Epithelial cell of esophagus (primary cell): ENCODE results near the gene CAPN10.

ENCODE experiments used
- DNase-seq: peaks from one replicate; pipeline ENCODE4 v3.0.0; 2010; ENCODE audit warnings: low read depth
- H3K4me3 ChIP-seq: 2 replicates; pipeline ENCODE4 v1.5.1; 2011; ENCODE audit warnings: mild to moderate bottlenecking, low read length, control low read depth
- TF ChIP-seq, protein P1 (sequence below): IDR thresholded peaks from 2 replicates; pipeline ENCODE4 v1.5.1; 2011; ENCODE audit warnings: low read depth, mild to moderate bottlenecking, low read length, control low read depth, inconsistent platforms; ENCODE audit not compliant: insufficient read depth; ENCODE audit errors: missing control alignments

CAPN10 gene

DNA sequence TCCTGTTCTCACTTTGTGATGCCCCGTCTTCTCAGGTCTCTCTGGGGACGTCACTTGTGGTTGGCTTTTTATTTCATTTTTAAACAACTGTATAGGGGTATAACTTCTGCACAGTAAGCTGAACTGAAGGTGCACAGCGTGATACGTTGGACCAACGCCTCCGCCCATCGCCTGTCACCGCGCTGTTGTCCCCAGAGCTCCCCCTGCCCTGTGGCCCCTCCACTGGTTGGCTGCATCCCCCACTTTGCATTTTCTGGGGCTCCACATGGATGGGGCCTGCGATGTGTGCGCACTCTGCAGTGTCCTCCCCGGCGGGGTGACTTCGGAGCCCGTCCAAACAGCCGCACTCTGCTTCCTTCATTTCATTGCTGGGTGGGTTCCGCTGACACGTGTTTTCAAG, 53.0 kb downstream of the CAPN10 start:
- TF ChIP-seq, protein P1, sequence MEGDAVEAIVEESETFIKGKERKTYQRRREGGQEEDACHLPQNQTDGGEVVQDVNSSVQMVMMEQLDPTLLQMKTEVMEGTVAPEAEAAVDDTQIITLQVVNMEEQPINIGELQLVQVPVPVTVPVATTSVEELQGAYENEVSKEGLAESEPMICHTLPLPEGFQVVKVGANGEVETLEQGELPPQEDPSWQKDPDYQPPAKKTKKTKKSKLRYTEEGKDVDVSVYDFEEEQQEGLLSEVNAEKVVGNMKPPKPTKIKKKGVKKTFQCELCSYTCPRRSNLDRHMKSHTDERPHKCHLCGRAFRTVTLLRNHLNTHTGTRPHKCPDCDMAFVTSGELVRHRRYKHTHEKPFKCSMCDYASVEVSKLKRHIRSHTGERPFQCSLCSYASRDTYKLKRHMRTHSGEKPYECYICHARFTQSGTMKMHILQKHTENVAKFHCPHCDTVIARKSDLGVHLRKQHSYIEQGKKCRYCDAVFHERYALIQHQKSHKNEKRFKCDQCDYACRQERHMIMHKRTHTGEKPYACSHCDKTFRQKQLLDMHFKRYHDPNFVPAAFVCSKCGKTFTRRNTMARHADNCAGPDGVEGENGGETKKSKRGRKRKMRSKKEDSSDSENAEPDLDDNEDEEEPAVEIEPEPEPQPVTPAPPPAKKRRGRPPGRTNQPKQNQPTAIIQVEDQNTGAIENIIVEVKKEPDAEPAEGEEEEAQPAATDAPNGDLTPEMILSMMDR, result no peak
- H3K4me3 ChIP-seq, result no peak overlapping the region
- DNase-seq, result no peak

DNA sequence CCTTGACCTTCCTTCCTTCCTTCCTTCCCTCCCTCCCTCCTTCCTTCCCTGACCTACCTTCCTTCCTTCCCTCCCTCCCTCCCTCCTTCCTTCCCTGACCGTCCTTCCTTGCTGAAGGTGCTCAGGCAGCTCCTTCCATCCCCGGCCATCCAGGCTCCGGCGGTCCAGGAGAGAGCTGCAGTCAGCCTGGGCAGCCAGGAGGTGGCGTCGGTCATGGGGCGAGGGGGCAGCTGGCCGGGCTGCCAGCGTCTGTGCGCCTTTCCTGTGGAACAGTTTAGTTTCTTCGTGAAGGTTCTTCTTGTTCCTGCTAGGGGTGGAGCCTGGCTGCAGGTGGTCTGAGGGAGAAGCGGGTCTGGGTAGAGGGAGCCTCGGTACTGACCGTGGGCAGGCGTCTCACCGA, 54.4 kb downstream of the CAPN10 start:
- TF ChIP-seq, protein P1, result no peak
- H3K4me3 ChIP-seq, result no peak overlapping the region
- no peak for DNase-seq

DNA sequence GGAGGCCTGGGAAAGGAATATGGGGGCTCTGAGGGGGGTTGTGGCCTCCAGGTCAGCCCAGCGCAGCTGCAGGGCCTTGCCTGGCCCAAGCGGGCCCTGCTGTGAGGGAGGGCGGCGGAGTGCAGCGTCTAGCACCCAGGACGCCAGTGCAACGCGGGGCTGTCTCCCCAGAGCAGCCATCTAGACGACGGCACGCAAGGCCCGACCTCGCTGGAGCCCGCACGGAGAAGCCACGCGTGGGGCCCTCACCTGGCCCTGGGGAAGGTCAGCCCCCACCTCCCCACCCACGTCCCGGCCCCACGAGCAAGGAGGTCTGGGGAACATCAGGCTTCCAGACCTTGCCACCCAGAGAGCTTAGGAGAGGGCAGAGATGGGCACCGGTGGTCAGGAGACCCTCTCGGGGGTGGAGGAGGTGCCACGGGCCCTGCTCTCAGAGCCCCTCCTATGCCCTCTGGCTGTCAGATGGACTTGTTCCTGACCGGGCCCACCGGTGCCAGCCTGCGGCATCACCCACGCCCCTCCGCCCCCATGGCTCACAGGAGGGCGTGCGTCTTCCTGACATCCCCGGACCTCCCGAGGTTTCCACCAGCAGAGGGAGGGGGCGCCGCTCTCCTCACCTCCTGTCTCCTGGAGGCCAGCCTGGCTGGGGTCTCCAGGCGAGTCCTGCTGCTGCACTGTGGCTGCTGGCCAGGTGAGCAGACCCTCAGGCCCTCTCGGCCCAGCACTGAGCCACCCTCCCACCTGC, 55.7 kb downstream of the CAPN10 start:
- no peak for DNase-seq
- TF ChIP-seq, protein P1, result no peak
- H3K4me3 ChIP-seq, result no peak overlapping the region

DNA sequence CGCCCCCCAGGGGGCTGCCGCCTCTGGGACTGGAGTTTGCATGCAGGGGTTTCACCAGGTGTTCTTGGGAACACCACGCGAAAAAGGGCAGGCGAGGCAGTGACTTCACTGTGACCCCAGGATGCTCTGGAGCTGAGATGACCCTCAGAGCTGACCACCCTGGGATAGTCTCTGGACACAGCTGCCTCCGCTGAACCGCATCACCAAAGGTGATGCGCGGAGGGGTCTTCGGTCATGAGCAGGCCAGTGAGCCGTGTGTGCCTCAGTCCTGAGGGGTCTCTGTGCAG, 56.2 kb downstream of the CAPN10 start:
- TF ChIP-seq, protein P1, result no peak
- no peak overlapping the region for H3K4me3 ChIP-seq
- DNase-seq, result no peak

DNA sequence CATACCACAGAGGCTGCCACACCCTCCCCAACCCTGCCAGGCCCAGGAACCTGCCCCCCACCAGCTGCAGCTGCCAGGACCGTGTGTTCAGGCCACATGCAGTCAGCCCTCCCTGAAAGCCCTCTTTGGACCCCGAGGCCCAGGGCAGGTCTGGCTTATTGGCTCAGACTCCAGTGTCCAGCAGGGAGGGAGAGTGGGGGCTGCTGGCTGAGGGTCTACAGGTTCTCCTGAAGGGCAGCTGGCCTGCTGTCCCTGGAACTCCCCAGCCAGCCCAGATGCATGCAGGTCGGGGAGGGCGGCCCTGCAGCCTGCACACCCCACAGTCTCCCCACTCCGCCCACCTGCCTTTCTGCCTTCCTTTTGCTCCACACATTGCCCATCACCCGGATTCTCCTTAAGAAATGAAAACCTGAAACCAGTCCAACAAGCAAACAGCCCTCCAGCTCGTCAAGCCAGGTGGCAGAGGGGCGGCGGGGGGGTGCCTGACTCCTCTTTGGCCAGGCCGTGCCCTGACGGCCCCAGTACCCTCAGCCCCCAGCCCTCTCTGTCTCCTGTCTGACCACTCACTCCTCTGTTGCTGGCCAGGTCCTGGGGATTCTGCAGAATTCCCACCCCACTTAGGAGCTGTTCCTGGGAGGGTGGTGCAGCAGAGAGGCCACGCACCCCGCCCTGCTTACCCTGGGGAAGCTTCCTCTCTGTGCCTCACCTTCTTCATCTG, 56.7 kb downstream of the CAPN10 start:
- DNase-seq, result no peak
- no peak overlapping the region for H3K4me3 ChIP-seq
- TF ChIP-seq, protein P1, result no peak

DNA sequence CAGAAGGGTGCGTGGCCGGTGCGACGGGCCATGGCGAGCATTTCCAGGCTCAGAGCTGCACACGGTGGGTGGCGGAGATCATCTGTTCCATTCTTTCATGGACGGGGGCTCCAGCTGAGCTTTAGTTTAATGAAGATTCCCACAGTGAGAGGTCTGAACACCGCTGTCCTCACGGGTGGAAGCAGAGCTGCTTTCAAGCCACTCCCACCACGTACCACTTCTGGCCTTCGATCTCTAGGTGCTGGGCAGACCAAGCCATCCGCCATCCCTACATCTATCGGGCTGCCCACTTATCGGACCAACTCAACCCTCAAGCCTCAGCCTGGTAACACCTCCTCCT, 57.2 kb downstream of the CAPN10 start:
- no peak overlapping the region for H3K4me3 ChIP-seq
- TF ChIP-seq, protein P1, result no peak
- no peak for DNase-seq
